HEK293T (cell line): ENCODE data around the gene TBC1D10B.

Source experiments
- BHLHE40 ChIP-seq: fragments of 450-650 bp; IDR thresholded peaks from 2 replicates; pipeline ENCODE4 v1.6.1; 2016; ENCODE audit warnings: mild to moderate bottlenecking, moderate library complexity, borderline replicate concordance
- ELF4 ChIP-seq: fragments of 450-650 bp; IDR thresholded peaks from 2 replicates; pipeline ENCODE4 v1.6.1; 2017; ENCODE audit warnings: antibody characterized with exemption
- FOXA1 ChIP-seq: fragments of 450-650 bp; IDR thresholded peaks from 2 replicates; pipeline ENCODE4 v1.6.1; 2016; ENCODE audit warnings: mild to moderate bottlenecking
- FOXK2 ChIP-seq: fragments of 450-650 bp; IDR thresholded peaks from 2 replicates; pipeline ENCODE4 v1.6.1; 2016; ENCODE audit warnings: mild to moderate bottlenecking
- FOXM1 ChIP-seq: fragments of 450-650 bp; IDR thresholded peaks from 2 replicates; pipeline ENCODE4 v1.6.1; 2017; ENCODE audit warnings: mild to moderate bottlenecking, borderline replicate concordance
- HDGF ChIP-seq: fragments of 450-650 bp; IDR thresholded peaks from 2 replicates; pipeline ENCODE4 v1.6.1; 2017; ENCODE audit warnings: antibody characterized with exemption, borderline replicate concordance
- L3MBTL2 ChIP-seq: fragments of 450-650 bp; conservative IDR thresholded peaks from 2 replicates; pipeline ENCODE4 v1.6.1; 2016; ENCODE audit warnings: mild to moderate bottlenecking
- LEF1 ChIP-seq: fragments of 450-650 bp; IDR thresholded peaks from 2 replicates; pipeline ENCODE4 v1.6.1; 2017; ENCODE audit warnings: mild to moderate bottlenecking, borderline replicate concordance
- SP1 ChIP-seq: fragments of 450-650 bp; IDR thresholded peaks from 2 replicates; pipeline ENCODE4 v1.6.1; 2017
- TARDBP ChIP-seq: fragments of 450-650 bp; IDR thresholded peaks from 2 replicates; pipeline ENCODE4 v1.6.1; 2016
- ZNF384 ChIP-seq: fragments of 450-650 bp; IDR thresholded peaks from 2 replicates; pipeline ENCODE4 v1.6.1; 2016
- TF ChIP-seq, protein P1 (sequence below): fragments of 450-650 bp; IDR thresholded peaks from 2 replicates; pipeline ENCODE4 v1.6.1; 2016

DNA sequence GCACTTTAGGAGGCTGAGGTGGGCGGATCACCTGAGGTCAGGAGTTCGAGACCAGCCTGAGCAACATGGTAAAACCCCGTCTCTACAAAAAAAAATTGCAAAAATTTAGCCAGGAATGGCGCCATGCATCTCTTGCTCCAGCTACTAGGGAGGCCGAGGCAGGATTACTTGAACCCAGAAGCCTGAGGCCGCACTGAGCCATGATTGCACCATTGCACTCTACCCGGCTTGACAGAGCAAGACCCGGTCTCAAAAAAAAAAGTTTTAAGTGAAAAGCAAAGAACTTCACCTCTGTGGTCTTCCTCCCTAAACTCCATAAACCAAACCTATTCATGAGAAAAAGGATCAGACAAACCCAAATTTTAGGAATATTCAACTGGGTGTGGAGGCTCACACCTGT lies 22.2 kb downstream of the TBC1D10B start:
- TF ChIP-seq ELF4 = no peak
- no peak for TF ChIP-seq FOXK2
- no peak for TF ChIP-seq TARDBP
- no peak for TF ChIP-seq BHLHE40
- TF ChIP-seq FOXM1 = no peak
- TF ChIP-seq HDGF = no peak
- TF ChIP-seq ZNF384 = no peak
- no peak for TF ChIP-seq L3MBTL2
- TF ChIP-seq, protein P1, sequence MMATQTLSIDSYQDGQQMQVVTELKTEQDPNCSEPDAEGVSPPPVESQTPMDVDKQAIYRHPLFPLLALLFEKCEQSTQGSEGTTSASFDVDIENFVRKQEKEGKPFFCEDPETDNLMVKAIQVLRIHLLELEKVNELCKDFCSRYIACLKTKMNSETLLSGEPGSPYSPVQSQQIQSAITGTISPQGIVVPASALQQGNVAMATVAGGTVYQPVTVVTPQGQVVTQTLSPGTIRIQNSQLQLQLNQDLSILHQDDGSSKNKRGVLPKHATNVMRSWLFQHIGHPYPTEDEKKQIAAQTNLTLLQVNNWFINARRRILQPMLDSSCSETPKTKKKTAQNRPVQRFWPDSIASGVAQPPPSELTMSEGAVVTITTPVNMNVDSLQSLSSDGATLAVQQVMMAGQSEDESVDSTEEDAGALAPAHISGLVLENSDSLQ = no peak
- TF ChIP-seq SP1 = no peak
- no peak for TF ChIP-seq LEF1
- no peak for TF ChIP-seq FOXA1
